OCI-LY1 (cell line): ENCODE data around the gene DIAPH3.

Experiments
- H2AFZ ChIP-seq: fragments of 200-600 bp; sonication (generic), shearing (Covaris generic); 2 replicates; pipeline ENCODE4 v1.6.0; 2014; ENCODE audit warnings: antibody characterized with exemption, mild to moderate bottlenecking, low read length
- H3F3A ChIP-seq: fragments of 200-600 bp; sonication (generic), shearing (Covaris generic); 2 replicates; pipeline ENCODE4 v1.6.0; 2014; ENCODE audit warnings: mild to moderate bottlenecking, antibody characterized with exemption, low read length, moderate library complexity; ENCODE audit not compliant: insufficient read depth
- H3K27ac ChIP-seq: fragments of 200-600 bp; sonication (generic); 2 replicates; pipeline ENCODE4 v1.5.1; 2014; ENCODE audit warnings: low read length, mixed run types, mild to moderate bottlenecking, low read depth; ENCODE audit not compliant: poor library complexity, severe bottlenecking
- H3K27me3 ChIP-seq: fragments of 200-600 bp; sonication (generic); 2 replicates; pipeline ENCODE4 v1.6.0; 2014; ENCODE audit warnings: antibody characterized with exemption, mild to moderate bottlenecking, low read length, moderate library complexity; ENCODE audit not compliant: insufficient read depth
- H3K36me3 ChIP-seq: fragments of 200-600 bp; sonication (generic); 2 replicates; pipeline ENCODE4 v1.6.1; 2014; ENCODE audit warnings: mild to moderate bottlenecking, antibody characterized with exemption, low read length, moderate library complexity, mixed read lengths; ENCODE audit not compliant: insufficient read depth
- H3K4me1 ChIP-seq: fragments of 200-600 bp; sonication (generic); 2 replicates; pipeline ENCODE4 v1.5.1; 2014; ENCODE audit warnings: mild to moderate bottlenecking, low read length, moderate library complexity; ENCODE audit not compliant: insufficient read depth, severe bottlenecking
- H3K4me2 ChIP-seq: fragments of 200-600 bp; sonication (generic), shearing (Covaris generic); 2 replicates; pipeline ENCODE4 v1.6.1; 2014; ENCODE audit warnings: low read length
- H3K4me3 ChIP-seq: fragments of 200-600 bp; sonication (generic); 2 replicates; pipeline ENCODE4 v1.5.1; 2014; ENCODE audit warnings: low read length, low read depth, mild to moderate bottlenecking, mixed read lengths; ENCODE audit not compliant: poor library complexity, severe bottlenecking
- H3K79me2 ChIP-seq: fragments of 200-600 bp; shearing (Covaris generic); 2 replicates; pipeline ENCODE4 v1.6.1; 2016; ENCODE audit warnings: mixed run types, low read length, mixed read lengths; ENCODE audit not compliant: insufficient read depth
- H3K9ac ChIP-seq: fragments of 200-600 bp; sonication (generic), shearing (Covaris generic); 2 replicates; pipeline ENCODE4 v1.6.1; 2014; ENCODE audit warnings: mild to moderate bottlenecking, low read length, mixed read lengths
- H3K9me2 ChIP-seq: fragments of 200-600 bp; sonication (generic), shearing (Covaris generic); 2 replicates; pipeline ENCODE4 v1.6.1; 2014; ENCODE audit warnings: low read depth, mild to moderate bottlenecking, low read length, mixed read lengths
- H3K9me3 ChIP-seq: fragments of 200-600 bp; shearing (Covaris generic); 2 replicates; pipeline ENCODE4 v1.6.1; 2014; ENCODE audit warnings: low read length, mixed read lengths
- H4K20me1 ChIP-seq: fragments of 200-600 bp; sonication (generic), shearing (Covaris generic); 2 replicates; pipeline ENCODE4 v1.6.0; 2016; ENCODE audit warnings: mild to moderate bottlenecking, low read length; ENCODE audit not compliant: insufficient read depth
- CTCF ChIP-seq: fragments of 200-600 bp; sonication (generic), shearing (Covaris generic); IDR thresholded peaks from 2 replicates; pipeline ENCODE4 v1.5.1; 2017; ENCODE audit warnings: mild to moderate bottlenecking, antibody characterized with exemption, low read length, moderate library complexity, mixed read lengths
- EZH2 ChIP-seq: fragments of 200-600 bp; sonication (generic), shearing (Covaris generic); IDR thresholded peaks from 2 replicates; pipeline ENCODE4 v1.8.0; 2017; ENCODE audit warnings: borderline replicate concordance, mixed run types, mild to moderate bottlenecking, antibody characterized with exemption, low read length, moderate library complexity, mixed read lengths

The DIAPH3 gene

GRCh38 chr13:60078226-60078625, 85.5 kb downstream of the DIAPH3 start:
- no peak overlapping the region for H3K4me2 ChIP-seq
- H2AFZ ChIP-seq: no peak overlapping the region
- H3K9ac ChIP-seq: no peak overlapping the region
- H3K27ac ChIP-seq: no peak overlapping the region
- no peak for TF ChIP-seq EZH2
- TF ChIP-seq CTCF: no peak
- H3K9me3 ChIP-seq: peaks cover 4% of the 10 kb centered on the region; the same call in 1 of the 2 replicates
- H3F3A ChIP-seq: no peaks in the 10 kb centered on the region
- H3K9me2 ChIP-seq: no peaks in the 10 kb centered on the region
- H4K20me1 ChIP-seq: no peaks in the 10 kb centered on the region
- no peaks in the 10 kb centered on the region for H3K4me1 ChIP-seq
- H3K36me3 ChIP-seq: no peaks in the 10 kb centered on the region
- no peak overlapping the region for H3K4me3 ChIP-seq
- H3K27me3 ChIP-seq: no peaks in the 10 kb centered on the region
- H3K79me2 ChIP-seq: no peaks in the 10 kb centered on the region

GRCh38 chr13:60075850-60076249, 87.9 kb downstream of the DIAPH3 start:
- no peaks in the 10 kb centered on the region for H3K36me3 ChIP-seq
- no peak overlapping the region for H2AFZ ChIP-seq
- no peaks in the 10 kb centered on the region for H3K79me2 ChIP-seq
- no peaks in the 10 kb centered on the region for H4K20me1 ChIP-seq
- no peak for TF ChIP-seq CTCF
- no peak for TF ChIP-seq EZH2
- no peak overlapping the region for H3K4me2 ChIP-seq
- H3F3A ChIP-seq: no peaks in the 10 kb centered on the region
- no peak overlapping the region for H3K9ac ChIP-seq
- no peaks in the 10 kb centered on the region for H3K27me3 ChIP-seq
- no peaks in the 10 kb centered on the region for H3K4me1 ChIP-seq
- no peak overlapping the region for H3K27ac ChIP-seq
- H3K9me2 ChIP-seq: no peaks in the 10 kb centered on the region
- no peak overlapping the region for H3K4me3 ChIP-seq
- no peaks in the 10 kb centered on the region for H3K9me3 ChIP-seq

DNA sequence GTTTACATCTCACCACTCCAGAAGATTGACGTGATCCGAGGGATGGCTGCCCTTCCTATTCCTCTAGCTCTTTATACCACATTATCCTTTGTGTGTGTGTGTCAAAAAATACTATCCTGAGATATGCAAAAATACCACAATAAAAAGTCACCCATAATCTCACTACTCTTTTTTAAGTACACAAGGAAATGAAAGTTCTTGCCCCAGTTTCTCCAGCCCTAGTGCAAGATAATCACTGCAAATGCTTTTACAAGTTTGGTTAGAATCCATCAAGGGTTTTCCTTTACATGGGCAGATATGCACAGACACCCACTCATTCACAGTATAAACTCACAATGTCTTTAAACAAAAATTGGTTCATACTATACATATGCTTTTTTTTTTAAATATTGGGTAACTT, 89.3 kb downstream of the DIAPH3 start:
- Histone ChIP-seq H3K36me3 (no peaks in the 10 kb centered on the region), H3K4me3 (no peak overlapping the region), H3K9me2 (no peaks in the 10 kb centered on the region), H3K4me2 (no peak overlapping the region), H3K9ac (no peak overlapping the region), H3K79me2 (no peaks in the 10 kb centered on the region), H2AFZ (no peak overlapping the region), H3F3A (no peaks in the 10 kb centered on the region), H4K20me1 (no peaks in the 10 kb centered on the region), H3K27me3 (no peaks in the 10 kb centered on the region), H3K4me1 (no peaks in the 10 kb centered on the region), H3K27ac (no peak overlapping the region), H3K9me3 (no peaks in the 10 kb centered on the region; the same call in 1 of the 2 replicates)
- no peak for TF ChIP-seq CTCF
- TF ChIP-seq EZH2: no peak
